T-helper 1 cell (primary cell): ENCODE results near the gene NAV2.
"Not testable (repeated sequence)": the region's sequence is repeated elsewhere in the genome, so short reads cannot be mapped to it uniquely, and the experiment has no call there.

Experiments
- DNase-seq, 5 donors: peaks; one replicate each; pipeline ENCODE4 v3.0.0-alpha.2; 2012 to 2020

NAV2 gene

DNA sequence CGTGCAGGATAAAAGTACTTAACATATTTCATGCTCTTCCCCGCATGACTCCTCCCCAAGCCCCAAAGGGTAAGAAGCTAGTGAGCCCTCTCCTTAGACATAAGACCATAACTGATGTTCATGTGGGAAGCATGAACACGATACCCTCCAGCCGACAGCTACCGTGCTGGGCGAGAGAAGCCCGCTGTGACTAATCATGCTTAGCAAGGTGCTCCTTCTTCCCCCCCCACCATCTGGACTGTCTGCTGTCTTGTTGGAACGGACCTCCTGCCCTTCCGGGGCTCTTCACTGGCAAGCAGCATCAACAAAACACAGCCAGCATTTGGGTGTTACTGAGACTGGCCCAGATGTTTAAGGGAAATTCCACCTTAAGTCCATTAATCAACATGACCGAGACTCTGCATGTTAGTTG is 247.0 kb downstream of the NAV2 start:
- no peak for DNase-seq

DNA sequence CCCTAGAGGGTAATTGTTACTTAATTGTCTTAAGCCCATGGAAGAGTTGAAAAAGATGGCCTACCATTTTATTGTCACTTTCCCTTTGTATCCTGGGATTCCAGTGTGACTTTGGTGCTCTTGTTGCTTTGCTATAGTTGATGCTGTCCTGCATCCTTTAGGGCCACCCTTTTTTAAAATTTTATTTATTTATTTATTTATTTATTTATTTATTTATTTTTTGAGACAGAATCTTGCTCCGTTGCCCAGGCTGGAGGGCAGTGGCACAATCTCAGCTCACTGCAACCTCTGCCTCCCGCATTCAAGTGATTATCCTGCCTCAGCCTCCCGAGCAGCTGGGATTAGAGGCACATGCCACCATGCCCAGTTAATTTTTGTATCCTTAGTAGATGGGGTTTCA is 247.8 kb downstream of the NAV2 start:
- DNase-seq, result not testable (repeated sequence)

DNA sequence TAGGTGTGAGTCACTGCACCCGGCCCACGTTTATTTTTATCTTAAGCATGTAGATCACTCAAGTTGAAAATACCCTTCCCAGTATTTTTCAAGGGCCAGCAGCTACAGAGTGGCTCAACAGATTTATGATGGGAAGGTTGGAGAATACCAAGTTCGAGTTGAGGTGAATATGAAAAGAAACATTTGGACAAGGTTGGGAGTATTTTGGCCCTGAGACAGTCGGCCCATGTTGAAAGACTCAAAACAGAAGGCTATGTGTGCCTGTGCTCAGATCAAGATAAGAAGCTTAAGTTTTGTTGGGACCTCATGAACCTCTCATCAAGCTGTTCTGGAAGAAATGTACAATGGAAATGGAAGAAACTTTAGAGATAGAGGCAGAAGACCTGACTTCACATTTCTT is 248.6 kb downstream of the NAV2 start:
- DNase-seq, result no peak

DNA sequence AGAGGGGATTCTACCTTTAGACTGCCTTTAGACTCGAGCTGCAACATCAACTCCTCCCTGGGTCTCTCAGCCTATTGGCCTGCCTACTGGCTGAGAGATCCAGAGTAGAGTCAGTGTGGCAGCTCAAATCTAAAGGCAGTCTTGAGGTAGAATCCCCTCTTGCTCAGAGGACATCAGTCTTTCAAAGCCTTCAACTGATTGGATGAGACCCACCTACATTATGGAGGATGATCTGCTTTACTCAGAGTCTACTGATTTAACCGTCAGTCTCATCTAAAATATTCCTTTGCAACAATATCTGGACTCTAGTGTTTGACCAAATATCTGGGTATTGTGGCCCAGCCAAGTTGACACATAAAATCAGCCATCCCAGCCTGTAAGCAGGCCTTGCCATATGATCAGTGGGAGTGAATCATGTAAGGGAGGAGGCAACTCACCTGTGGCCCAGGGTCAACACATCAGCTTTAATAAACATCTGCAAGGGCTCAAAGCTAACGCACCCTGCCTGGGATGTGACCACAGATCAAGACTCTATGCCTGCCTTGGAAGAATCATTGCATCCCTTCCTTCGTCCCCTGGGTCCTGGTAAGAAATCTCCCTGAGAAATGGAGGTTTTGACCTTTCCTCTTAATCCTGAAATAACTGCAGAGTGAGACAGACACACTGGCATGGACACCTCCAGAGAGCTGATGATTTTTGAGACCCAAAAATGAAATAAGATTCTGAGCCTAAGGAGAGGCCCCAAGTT is 249.6 kb downstream of the NAV2 start:
- no peak for DNase-seq

DNA sequence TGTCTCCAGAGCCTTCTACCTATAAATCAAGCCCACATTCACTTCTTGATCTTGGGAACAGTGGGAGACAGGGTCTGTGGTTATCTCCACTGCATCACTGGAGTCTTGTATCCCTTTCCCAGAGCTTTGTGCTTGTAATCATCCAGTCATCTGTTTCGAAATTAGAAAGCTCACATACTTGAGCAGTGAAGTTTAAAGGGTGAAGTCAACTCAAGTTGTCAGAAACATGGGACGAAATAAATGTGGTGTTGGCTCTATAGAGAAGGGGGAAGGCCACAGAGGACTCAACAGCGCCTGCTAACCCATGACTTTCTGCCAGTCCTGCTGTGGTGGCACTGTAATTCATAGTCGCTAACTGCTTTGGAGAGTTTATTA is 250.2 kb downstream of the NAV2 start:
- DNase-seq, result no peak

DNA sequence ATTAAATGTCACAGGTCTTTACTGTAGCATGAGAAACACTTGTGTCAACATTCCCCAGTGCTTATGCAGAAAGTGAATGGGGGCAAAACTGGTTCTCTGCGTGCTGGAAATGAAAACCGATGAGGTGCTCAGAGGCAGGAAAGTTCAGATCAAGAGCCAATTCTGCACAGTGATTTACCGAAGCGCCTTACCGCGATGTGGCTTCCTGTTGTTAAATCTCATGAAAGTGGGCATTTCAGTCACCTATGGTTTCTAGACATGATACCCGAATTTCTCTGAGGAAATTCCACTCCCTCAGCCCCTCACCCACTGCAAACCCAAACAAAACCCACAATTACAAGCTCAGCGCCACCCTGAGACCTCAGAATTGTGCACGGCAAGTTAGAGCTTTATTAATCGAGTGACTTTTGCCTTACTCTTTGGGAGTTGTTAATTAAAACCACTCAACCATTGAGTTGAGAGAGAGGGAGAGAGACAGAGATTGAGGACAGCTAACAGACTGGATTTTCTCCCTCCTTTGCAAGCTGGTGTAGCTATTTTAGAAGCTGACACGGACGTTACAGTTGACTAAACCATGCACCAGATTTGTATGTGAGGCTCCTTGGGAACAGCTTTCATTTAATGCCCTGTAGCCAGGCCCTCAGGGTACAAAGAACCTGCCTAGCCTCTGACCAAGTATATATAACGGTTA is 251.2 kb downstream of the NAV2 start:
- DNase-seq, result no peak

DNA sequence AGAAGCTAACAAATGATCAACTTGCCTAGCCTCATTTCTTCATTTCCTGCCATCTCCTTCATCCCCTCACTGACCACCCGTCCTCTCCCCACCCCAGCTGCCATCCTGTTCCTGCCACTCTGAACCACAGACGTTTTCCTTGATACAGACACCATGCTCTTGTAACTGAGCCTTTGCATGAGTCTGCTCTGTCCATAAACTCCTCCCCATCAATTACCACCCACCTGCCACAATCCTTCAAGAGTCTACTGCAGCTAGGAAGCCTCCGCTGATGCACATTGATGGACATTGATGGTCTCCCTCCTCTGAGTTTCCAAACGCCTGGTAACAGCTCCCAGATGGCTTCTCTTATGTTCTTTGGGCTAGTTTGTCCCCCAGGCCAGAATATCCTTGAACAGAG is 253.8 kb downstream of the NAV2 start:
- DNase-seq, result no peak

DNA sequence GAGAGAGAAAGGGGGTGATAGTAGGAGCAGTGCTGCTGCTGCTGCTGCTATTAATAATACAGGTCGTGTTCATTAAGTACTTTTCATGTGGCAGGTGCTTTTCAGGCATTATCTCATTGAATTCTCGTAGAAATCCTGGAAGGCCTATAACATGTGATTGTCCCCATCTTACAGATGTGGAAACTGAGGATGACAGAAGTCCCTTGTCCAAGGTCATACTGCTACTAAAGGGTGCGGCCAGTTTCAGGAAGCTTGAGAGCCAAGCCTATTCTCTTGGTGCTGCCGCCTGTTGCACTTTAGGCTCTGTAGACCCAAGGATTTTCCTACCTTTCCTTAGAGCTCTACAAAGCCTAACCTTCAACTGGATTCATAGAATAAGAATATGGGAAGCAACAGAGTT is 254.3 kb downstream of the NAV2 start:
- DNase-seq, result no peak

DNA sequence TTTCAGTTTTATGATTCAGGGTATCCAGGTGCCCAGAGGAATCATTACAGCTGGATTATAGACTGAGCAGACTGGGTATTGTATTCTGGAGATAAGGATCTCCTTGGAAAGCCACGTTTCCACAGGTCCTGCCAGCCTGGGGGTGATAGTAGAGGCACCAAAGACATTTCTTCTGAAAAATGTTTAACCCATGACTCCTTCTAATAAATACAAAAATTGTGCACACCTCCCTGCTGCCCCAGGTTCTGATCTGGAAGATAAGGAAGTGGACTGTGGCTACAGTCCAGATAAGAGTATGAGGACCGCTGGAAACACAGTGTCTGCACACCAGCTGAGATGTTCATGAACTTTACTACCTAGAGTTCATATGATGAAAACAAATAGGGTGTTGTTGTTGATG is 255.2 kb downstream of the NAV2 start:
- no peak for DNase-seq

DNA sequence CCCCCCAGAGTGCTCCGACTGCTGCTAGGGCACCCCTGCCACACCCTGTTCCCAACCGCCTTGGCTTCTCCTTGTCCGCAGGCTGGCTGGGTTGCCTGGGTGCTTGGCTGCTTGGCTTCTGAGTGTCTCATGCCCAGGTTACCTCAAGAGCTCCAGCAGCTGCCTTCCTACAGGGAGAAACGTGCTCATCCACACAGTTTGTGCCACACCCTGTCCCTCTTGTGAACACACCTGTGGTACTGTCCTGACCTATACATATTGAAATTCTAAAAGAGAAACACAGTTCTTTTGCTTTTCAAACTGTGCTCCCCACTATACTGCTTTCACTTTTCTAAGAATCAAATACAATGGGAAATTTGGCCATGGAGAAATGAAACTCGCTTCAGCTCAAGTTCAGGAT is 256.2 kb downstream of the NAV2 start:
- no peak for DNase-seq

DNA sequence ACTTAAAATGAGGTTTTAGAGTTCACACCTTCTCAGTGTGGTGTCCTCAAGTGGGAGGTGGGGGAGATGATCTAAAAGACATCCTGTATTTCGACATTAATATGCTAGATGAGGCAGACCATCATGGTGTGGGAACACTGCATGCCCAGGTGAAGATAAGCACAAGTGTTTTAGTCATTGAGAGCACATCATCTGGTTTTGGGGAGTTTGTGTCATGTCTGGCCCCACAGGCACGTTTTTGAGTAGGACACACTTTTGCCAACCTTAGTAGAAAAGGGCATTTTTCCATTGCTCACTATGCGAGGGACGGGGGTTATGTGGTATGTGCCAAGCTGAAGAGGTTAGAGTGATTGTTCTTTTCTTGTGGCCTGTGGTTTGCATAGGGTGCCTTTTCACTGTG is 258.3 kb downstream of the NAV2 start:
- no peak for DNase-seq

DNA sequence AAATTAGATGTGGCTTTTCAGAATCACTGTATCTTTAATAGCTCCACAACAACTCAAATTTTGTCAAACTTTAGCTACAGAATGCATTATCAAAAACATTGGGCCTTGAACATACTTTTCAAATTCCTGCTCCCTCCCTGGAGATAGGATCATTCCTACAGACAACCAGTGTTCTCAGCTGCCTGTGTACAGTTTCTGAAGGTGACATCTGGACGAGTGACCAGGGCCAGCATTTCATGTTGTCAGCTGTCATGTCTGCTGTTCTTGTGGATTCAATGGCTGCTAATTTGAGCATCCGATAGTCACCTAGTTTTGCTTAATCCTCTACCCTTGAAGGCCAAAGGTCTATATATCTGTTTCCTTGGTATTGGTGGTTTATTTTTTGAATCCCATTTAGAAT is 259.5 kb downstream of the NAV2 start:
- DNase-seq, result no peak

DNA sequence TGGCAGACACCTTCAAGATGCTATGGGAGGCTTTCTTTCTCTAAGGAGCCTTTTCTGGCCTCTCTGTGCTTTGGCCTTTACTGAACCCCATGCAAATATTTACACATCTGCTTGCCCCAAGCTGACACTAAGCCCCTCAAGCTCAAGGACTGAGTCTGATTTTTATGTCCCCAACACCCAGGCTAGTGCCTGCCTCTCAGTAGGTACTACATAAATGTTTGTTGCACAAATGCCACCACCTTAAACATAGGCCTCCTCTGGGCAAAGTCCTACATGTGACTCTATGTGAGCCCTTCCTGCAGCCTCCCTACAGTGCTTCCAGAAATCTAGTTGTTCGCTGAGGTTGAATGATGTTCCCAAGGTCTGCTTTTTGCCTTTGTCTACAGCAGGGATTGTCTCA is 260.0 kb downstream of the NAV2 start:
- DNase-seq, result no peak

DNA sequence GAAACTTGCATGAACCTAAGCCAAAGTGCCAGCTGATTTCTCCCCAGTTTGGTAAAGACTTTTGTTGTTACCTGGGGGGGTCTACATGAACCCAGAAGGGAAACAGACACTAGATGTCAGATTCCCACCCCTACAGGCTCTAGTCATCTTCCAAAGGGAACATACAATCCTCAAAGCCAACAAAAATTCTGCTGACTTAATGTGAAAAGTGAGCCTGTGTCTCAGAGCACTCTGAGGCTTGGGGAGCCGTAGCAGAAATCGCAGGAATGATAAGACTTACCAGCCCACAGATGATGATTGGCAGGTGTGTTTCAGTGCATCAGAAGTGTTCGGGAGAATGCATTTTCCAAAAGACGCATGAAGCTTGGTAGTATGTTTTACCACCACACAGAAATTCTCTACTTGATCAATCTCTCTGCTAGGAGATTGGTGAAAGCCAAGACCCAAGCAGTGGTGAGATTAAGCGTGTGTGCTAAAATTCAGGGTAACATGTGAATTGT is 260.5 kb downstream of the NAV2 start:
- DNase-seq, result no peak

DNA sequence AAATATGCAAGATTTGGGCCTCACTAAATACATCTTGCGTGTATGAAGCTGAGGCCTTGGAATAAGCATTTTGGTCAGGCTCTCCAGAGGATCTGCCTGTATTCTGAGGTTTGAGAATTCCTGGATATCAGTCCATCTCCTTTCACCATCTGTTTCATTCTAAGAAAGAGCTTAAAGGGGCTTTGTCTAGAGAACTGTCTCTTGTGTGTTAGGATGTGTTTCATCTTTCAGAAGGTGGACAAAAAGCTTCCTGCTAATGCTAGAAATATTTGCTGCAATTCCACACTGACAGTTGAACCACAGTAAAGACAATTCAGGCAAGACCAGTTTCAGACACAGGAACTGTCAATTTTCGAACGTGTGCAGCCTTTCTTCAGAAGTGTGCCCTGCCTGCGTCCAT is 262.2 kb downstream of the NAV2 start:
- no peak for DNase-seq

DNA sequence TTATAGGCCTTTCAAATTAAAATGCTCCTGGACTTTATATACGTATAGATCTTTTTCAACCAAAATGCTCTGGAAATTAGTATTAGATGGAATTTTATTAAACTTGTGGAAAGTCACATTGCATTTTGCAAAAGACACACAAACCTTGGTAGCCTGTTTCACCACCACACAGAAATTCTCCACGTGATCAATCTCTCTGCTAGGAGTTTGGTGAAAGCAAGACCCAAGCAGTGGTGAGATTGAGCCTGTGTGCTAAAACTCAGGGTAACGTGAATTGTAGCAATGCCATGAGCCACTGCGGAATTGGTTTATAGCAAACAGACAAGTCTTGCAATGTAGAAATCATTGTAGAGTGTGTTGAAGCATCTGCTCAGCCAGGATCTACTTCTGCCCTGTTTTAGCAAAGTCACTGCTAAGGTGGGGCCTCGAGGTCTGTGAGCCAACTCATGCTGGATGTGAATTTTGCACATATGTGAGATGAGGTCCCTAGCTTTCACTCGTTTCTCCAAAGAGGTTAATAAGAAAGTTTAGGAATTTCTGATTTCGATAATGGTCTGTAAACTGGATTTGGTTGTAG is 262.9 kb downstream of the NAV2 start:
- DNase-seq, result no peak

DNA sequence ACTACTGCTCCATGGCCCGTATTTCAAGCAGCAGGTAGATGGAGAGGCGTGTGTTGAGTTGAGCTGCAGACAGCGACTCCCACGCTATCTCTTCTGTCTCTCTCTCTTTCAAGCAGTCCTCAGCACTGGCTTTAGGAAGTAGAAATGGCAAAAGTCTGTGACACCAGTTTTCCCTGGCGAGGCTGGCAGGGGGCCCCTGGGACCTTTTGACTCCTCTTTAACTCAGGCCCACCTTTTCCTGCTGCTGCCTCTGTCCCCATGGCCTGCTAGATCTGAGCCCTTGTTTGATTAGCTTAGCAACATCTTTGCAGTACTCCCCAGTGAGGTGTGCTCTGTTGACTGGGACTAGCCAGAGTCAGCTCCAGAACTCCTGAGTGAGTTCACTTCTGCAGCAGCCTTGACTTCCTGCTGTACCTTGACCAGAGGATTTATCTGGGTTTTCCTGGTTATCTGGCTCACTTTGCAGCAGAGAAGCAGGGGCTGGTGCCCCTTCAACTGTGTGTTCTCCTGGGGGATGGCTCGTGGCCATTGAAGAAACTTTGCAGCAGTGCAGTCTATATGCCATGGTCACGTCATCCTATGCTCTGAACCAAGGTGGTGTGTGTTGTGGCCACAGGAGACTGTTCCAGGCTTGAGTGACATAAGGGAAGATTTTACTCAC is 263.8 kb downstream of the NAV2 start:
- DNase-seq, result no peak

DNA sequence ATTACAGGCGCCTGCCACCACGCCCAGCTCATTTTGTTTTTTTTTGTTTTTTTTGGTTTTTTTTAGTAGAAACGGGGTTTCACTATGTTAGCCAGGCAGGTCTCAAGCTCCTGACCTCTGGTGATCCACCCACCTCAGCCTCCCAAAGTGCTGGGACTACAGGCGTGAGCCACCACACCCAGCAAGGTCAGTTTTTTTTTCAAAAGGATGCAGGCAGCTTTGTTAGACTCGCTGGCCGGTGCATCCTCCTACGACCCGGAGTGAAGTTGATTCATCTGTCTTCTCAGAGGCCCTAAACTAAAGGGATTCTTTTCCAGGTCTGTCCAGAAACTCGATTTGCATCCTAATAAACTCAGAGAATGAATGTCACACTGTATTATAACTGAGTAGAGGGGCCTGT is 265.3 kb downstream of the NAV2 start:
- no peak for DNase-seq

DNA sequence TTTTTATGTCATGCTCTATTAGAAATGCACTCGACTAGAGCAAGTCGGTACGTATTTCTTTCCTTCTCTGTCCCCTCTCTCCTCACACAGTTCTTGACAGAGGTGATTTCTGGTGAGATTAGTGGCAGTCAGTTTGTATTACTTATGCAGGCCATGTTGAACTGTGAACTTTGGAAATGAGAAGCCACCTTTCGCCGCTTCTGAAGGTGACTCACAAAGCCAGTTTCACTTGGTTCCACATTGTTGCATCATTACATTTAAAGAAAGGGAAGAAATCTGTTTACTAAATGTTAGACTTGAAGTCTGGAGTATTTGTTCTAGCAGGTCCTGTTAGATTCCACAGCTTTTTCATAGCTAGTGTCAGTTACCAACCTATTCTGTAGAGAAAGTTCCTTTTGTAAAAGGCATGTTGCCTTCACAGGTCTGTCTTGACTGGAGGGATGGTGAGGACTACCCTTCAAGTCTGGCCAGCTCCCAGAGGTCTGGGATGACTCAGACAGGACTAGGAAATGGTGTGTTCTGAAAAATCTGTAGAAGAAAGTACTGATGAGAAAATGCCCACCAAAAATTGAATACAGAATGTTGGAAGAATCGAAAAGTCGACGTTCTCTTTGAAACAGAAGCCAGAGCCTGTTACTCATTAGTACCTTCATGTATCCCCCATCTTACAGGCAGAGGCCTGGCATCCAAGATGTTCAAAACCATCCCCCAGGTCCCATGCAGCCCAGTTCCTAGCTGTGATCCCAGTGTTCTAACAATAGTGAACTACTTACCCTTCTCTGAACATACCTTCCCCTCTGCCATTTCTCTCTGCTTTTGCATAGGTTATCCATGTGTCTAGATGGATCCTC is 266.3 kb downstream of the NAV2 start:
- DNase-seq, result peak in 1 of 5 donors; percentile 56

DNA sequence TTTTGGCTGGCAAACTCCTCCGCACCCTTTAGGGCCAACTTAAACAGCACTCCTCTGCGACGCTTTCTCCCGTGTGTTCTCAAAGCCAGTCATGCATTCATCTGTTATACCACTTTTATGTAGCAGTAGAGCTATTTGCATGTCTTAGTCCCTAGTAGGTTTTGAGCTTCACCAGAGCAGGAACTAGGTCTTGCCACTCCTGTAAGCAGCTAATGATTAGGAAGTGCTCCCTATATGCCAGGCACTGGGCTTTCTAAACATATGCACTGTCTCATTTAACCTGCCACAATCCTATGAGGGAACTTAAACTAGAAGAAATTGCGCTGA is 266.8 kb downstream of the NAV2 start:
- no peak for DNase-seq

DNA sequence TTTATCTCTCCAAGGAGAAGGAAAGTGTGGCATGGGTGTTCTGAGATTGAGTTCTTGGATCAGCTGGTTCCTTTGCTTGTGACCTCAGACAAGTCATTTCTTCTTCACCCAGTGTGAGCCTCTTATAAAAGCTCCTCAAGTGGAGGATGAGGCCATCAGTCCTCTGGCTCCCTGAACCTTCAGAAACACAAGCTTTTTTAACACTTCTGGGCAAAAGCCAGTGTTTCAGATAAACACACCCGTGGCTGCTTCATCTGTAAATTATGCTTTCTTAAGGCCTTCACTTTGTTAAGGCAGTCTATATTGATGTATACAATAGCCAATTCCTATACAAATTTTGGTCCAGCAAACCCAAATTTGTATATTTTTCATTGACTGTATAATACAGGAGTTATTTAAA is 267.8 kb downstream of the NAV2 start:
- no peak for DNase-seq

DNA sequence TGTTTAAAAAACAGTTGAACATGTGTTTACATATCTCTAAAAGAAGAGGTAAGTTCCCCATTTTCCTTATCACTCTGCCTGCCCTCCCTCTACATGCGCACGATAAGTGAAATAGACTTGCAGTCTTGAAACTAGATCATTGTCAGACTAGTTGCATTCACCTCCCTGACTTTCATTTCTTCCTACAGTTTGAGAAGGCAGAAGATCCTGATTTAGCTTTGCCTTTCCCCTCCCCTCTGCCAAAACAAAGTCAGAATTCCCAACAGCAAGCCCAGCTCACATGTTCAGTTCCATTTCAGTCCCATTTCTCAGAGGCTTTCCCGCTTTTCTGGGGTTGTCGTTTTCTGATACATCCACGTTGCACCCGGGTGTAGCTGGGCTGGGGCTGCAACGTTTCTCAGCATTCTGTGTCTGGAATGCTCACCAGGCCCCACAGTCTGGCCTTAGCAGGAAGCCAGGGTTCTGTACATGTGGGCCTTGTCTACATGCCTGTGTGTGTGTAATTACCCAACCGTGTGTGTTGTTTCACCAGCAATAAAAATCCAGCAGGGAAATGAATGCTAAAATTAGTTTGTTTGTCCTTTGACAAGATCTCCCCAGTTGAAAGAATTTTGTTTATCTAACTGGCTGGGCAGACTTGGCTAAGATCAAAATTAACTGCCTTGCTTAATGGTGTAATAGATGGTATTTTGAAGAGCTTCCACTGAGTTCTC is 268.5 kb downstream of the NAV2 start:
- DNase-seq, result no peak
